DND-41 (cell line): ENCODE data around the gene SCLT1.

ENCODE experiments used
- CTCF ChIP-seq: IDR thresholded peaks from 2 replicates; pipeline ENCODE4 v1.5.1; 2012; ENCODE audit warnings: borderline replicate concordance, low read length, moderate library complexity, mild to moderate bottlenecking; ENCODE audit not compliant: poor library complexity, severe bottlenecking; ENCODE audit errors: extremely low read depth
- EZH2 ChIP-seq: IDR thresholded peaks from 3 replicates; pipeline ENCODE4 v1.6.1; 2012; ENCODE audit warnings: borderline replicate concordance, low read depth, mild to moderate bottlenecking, moderate library complexity, low read length, inconsistent platforms; ENCODE audit not compliant: severe bottlenecking

GRCh38 chr4:128846063-128846462 is 247.3 kb downstream of the SCLT1 start:
- TF ChIP-seq CTCF (no peak), EZH2 (no peak)
